ENCODE data around the gene COPZ1.

COPZ1 gene

GRCh38 chr12:54377007-54377406, 52.1 kb downstream of the COPZ1 start:
- DNase-seq (ENCODE audit: low read depth in 2 of 2), result no peak

DNA sequence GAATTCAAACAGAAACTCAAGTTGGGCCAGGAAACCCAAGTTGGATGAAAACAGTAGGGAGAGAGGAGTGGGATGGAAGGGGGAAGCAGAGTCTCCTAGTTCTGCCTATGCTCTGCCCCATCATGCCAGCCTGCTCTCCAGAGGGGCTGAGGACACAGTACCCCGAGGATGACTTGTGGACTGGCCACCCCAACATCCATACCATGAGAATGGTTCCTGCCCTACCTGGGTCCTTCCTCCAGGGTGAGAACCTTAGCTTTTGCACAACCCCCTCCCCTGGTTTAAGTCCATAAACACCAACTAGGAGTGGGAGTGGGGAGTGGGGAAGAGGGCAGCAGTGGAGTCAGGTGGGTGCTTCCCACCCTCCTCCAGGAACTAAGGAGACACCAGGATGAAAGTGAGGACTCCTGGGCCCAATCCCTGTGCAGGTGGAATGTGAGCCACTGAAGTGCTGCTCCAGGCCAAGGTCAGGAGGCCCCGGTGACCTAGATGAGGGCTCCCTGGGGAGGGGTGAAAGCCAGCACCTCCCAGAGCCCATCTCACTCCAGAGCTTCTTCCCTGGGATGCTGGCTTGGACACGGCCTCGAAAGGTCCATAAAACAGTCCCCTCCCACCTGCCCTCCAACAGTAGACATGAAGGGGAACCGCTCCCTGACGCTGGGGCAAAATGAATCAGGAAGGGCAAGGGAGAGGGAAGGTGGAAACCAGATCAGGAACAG, 53.0 kb downstream of the COPZ1 start:
- no peak for DNase-seq (ENCODE audit: low read depth in 2 of 2)

DNA sequence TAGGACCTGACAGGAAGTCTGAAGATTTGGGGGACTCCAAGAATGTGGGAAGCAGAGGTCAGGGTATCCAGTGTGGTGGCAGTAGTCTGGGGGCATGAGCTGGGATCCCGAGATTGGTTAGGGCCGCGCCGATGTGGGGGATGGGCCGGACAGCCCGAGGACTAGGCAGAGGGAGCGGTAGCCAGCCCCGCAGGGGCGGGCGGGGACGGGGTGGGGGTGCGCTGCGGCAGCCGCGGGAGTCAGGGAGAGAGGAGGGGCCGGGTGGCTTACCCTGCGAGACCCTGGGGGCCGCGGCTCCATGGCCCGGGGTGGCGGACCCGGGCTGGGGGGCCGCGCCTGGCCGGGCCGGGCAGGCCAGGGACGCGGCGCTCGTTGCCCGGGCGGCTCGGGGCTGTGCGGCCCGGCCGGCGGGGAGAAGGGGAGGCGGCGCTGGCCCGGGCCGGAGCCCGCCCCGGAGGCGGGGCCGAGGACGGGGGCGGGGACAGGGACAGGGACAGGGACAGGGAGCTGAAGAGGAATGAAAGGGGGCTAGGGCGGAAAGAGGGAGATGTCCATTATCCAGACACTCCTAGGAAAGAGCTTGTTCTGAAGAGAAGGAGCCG, 54.0 kb downstream of the COPZ1 start:
- DNase-seq (ENCODE audit: low read depth in 2 of 2), result no peak

GRCh38 chr12:54379398-54380201, 54.7 kb downstream of the COPZ1 start:
- DNase-seq (ENCODE audit: low read depth in 2 of 2), result peak in 1 of 2 experiments; percentile 42

- DNase-seq (ENCODE audit: low read depth in 2 of 2), result no peak
Observed at GRCh38 chr12:54381136-54381535, 56.2 kb downstream of the COPZ1 start.

GRCh38 chr12:54383041-54383609, 58.2 kb downstream of the COPZ1 start:
- peak; percentile 37 to 43 for DNase-seq (ENCODE audit: low read depth in 2 of 2)

DNA sequence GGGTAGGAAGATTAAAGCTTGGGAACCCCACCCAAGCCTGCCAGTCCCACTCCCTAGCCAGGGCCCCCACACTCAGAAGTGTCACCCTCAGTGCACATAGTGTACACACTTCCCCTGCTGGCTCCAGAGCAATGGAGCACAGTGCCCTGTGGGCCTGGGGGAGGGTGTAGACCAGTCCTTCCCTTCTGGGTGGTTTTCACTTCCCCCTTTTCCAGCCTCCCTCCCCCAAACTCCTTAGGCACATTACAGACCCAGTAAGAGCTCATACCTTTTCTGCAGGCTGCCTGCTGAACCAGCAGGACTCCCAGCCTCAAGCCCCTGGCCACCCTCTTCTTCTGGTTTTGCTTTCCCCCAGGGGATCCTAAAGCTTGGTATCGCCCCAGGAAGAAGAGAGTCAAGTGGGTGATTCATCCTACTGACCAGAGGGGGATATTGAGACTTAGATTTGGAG, 59.7 kb downstream of the COPZ1 start, which contains the start of gene ZNF385A:
TSS of gene ZNF385A (minus strand) at position 143 of the 451 bp plus-strand sequence. CDS start 219 bp downstream, outside the sequence.
- DNase-seq (ENCODE audit: low read depth in 2 of 2), result no peak

DNA sequence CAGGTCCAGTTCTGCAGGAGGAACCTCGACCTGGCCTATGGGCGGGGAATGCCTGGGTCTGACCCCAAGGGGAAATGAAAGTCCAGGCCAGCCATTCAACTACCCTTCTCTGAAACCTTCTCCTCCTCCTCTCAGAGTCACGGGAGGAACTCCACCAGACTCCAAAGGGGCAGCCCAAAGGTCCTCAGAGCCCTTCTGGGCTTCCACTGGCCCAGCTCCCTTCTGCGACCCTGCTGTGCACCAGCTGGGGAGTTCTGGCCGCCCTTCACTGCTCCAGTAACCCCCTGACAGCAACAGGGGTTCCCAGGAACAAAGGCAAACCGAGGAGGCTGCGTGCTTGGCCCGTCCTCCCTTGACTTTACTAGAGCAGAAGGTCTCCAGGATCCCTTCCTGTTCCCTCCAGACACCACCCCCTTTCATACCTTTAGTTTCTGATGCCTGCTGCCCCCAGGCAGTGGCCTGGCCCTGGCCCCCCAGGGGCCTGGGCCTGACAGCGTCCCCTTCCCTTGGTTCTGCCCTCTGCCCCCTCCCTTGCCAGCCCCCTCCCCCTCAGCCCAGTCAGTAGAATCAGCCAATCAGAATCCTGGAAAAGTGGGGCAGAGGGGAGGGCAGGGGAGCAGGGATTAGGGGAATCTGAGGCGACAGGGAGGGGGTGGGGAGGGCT, 60.5 kb downstream of the COPZ1 start:
- no peak for DNase-seq (ENCODE audit: low read depth in 2 of 2)

GRCh38 chr12:54386403-54387113, 61.6 kb downstream of the COPZ1 start:
- no peak for DNase-seq (ENCODE audit: low read depth in 2 of 2)

- DNase-seq (ENCODE audit: low read depth in 2 of 2), result no peak
Observed at GRCh38 chr12:54387114-54387467, 62.2 kb downstream of the COPZ1 start.

- no peak for DNase-seq (ENCODE audit: low read depth in 2 of 2)
Observed at GRCh38 chr12:54388237-54389133, 63.6 kb downstream of the COPZ1 start.

- no peak for DNase-seq (ENCODE audit: low read depth in 2 of 2)
Observed at GRCh38 chr12:54389134-54389508, 64.2 kb downstream of the COPZ1 start.

GRCh38 chr12:54389607-54390175, 64.8 kb downstream of the COPZ1 start:
- no peak for DNase-seq (ENCODE audit: low read depth in 2 of 2)

GRCh38 chr12:54390176-54390667, 65.3 kb downstream of the COPZ1 start:
- no peak for DNase-seq (ENCODE audit: low read depth in 2 of 2)

GRCh38 chr12:54390668-54391551, 66.0 kb downstream of the COPZ1 start:
- no peak for DNase-seq (ENCODE audit: low read depth in 2 of 2)

DNA sequence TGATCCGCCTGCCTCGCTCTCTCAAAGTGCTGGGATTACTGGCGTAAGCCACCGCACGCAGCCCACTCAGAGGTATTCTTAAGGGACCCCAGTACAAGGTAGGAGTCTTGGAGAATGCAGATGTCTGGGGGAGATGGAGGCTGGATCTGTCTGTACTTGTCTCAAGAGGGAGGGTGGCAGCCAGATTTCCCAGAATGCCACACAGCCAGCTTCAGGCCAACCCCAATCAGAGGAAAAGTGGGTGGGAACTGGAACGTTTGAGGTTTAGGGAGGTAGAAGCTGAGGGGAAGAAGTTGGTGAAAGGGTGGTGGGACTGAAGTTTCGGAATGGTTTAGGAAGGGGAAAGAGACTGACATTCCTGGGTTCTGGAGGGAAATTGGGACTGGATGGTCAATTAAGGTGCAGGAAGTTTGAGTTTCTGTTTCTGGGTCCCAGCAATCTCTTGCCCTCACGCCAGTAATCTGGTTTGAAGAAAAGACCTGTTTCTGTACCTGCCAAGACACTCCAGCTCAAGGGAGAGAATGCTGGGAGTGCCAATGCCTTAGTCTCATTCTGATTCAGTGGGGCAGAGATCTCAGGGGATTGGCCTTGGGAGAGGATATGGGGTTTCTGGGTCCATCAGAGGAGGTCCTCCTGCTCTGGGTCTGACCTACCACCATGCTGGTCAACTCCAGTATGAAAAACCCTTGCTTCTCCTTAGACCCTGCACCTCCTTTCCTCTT, 67.7 kb downstream of the COPZ1 start:
- DNase-seq (ENCODE audit: low read depth in 2 of 2), result no peak

DNA sequence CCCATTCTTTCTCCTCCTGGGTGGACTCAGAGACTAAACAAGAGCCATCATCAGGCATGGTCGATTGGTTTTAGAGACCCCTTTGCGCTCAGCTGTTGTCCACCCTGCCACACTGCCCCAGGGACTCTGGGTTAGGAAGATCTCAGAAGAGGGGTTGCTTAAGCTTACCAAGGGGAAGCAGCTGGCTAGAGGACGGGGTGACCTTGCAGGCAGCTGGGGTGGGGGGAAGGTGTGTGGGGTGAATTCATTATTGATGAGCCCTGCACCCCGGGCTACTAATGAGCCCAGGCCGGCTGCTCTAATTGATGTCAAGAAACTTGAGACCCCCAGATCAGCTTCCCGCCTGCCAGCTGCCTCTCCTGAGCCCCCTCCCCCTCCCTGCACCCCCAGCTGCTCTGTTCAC, 68.3 kb downstream of the COPZ1 start:
- DNase-seq (ENCODE audit: low read depth in 2 of 2), result no peak

GRCh38 chr12:54393743-54394142, 68.8 kb downstream of the COPZ1 start:
- no peak for DNase-seq (ENCODE audit: low read depth in 2 of 2)

Data from fibroblast of skin of left biceps (primary cell).